Stomach smooth muscle (tissue), 2 donors: ENCODE measurements around the gene RABGAP1L.
"Not testable (repeated sequence)": the region's sequence is repeated elsewhere in the genome, so short reads cannot be mapped to it uniquely, and the experiment has no call there.

Experiments used
- H3K27ac ChIP-seq: one replicate; pipeline ENCODE4 v1.7.0; 2013; ENCODE audit warnings: mild to moderate bottlenecking, low read length, inconsistent platforms
- H3K27me3 ChIP-seq, 2 donors: one replicate each; pipeline ENCODE4 v1.7.0; 2013; ENCODE audit warnings: low read length in 2 of 2; ENCODE audit not compliant: insufficient read depth in 2 of 2, control insufficient read depth in 1 of 2
- H3K36me3 ChIP-seq, 2 donors: one replicate each; pipeline ENCODE4 v1.7.0; 2013; ENCODE audit warnings: low read length in 2 of 2; ENCODE audit not compliant: control insufficient read depth in 2 of 2, insufficient read depth in 2 of 2
- H3K4me1 ChIP-seq: one replicate; pipeline ENCODE4 v1.7.0; 2013; ENCODE audit warnings: low read length; ENCODE audit not compliant: control insufficient read depth, insufficient read depth
- H3K4me3 ChIP-seq, 2 donors: one replicate each; pipeline ENCODE4 v1.7.0; 2013; ENCODE audit warnings: low read length in 2 of 2
- H3K9ac ChIP-seq, 2 donors: one replicate each; pipeline ENCODE4 v1.7.0; 2013; ENCODE audit warnings: low read length in 2 of 2, mild to moderate bottlenecking in 1 of 2
- H3K9me3 ChIP-seq, 2 donors: one replicate each; pipeline ENCODE4 v1.7.0; 2013; ENCODE audit warnings: low read length in 2 of 2; ENCODE audit not compliant: control insufficient read depth in 2 of 2
- donor health status: healthy.
- donor health status: Pancreatic carcinoma.

Gene RABGAP1L

DNA sequence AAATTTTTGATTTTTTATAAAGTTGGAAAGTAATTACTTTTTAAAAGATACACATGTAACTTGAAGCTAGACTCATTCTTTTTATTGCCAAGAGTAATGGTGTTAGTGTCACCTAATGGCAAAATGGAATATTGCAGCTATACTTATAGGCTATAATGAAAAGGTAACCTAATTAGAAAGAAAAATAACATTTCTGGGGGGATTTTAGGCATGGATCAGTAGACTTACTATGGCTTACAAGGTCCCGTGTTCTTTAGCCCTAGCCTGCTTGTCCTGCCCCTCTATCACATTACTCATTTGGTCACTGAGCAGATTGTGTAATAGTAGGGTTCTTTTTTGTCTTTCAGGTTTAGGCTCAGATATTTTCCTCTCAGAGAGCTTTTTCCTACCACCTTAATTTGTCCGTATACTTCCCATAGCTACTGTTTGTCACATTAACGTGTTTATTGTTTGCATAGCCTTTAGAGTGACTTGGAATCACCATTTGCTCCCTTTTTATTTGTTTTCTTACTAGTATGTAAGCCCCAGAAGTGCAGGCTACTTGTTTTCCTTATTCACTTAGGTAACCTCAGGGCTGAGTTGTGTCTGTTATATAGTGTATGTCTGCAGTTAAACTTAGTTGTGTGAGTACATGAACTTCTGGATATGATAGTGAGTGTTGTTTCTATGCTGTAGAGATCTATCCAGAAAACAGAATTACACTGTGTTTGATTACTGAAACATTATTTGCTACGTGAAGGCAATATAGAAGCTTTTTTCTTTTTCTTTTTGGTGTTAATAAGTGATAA lies 58.7 kb downstream of the RABGAP1L start:
- Histone ChIP-seq H3K4me1 (no peaks in the 10 kb centered on the region), H3K9me3 (no peaks in the 10 kb centered on the region), H3K9ac (no peak overlapping the region), H3K27me3 (no peaks in the 10 kb centered on the region), H3K27ac (no peak overlapping the region), H3K4me3 (no peak overlapping the region), H3K36me3 (peaks cover 0 to 3% of the 10 kb centered on the region in 2 donors)

- Histone ChIP-seq H3K27ac (no peak overlapping the region), H3K4me3 (no peak overlapping the region), H3K9me3 (no peaks in the 10 kb centered on the region), H3K36me3 (peaks cover 0 to 3% of the 10 kb centered on the region in 2 donors), H3K27me3 (no peaks in the 10 kb centered on the region), H3K9ac (no peak overlapping the region), H3K4me1 (no peaks in the 10 kb centered on the region)
Measured at GRCh38 chr1:174218983-174219382, 59.7 kb downstream of the RABGAP1L start.

- no peaks in the 10 kb centered on the region for H3K27me3 ChIP-seq
- H3K36me3 ChIP-seq = peaks cover 0 to 3% of the 10 kb centered on the region in 2 donors
- no peak overlapping the region for H3K4me3 ChIP-seq
- no peaks in the 10 kb centered on the region for H3K4me1 ChIP-seq
- no peak overlapping the region for H3K9ac ChIP-seq
- no peaks in the 10 kb centered on the region for H3K9me3 ChIP-seq
- no peak overlapping the region for H3K27ac ChIP-seq
Measured at GRCh38 chr1:174219606-174220370, 60.5 kb downstream of the RABGAP1L start.

DNA sequence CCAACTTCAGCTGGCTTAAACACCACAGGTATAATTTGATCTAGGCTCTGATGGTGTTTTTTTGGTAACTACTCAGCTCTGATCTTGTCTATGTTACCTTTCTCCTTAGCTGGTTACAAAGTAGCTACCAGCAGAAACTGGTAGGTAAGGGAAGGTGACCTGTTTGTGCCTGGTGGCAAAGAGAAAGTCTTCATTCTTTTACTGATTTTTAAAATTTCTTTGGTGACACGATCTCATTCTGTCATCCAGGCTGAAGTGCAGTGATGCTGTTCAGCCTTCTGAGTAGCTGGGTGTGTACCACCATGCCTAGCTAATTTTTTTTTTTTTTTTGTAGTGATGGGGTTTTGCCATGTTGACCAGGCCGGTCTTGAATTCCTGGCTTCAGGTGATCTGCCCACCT lies 62.4 kb downstream of the RABGAP1L start:
- peaks cover 0 to 3% of the 10 kb centered on the region in 2 donors for H3K36me3 ChIP-seq
- H3K4me1 ChIP-seq = no peaks in the 10 kb centered on the region
- H3K27me3 ChIP-seq = no peaks in the 10 kb centered on the region

GRCh38 chr1:174222166-174222949 lies 63.0 kb downstream of the RABGAP1L start:
- Histone ChIP-seq H3K4me3 (no peak overlapping the region), H3K36me3 (peaks cover 0 to 3% of the 10 kb centered on the region in 2 donors), H3K9me3 (no peaks in the 10 kb centered on the region), H3K27me3 (no peaks in the 10 kb centered on the region), H3K4me1 (no peaks in the 10 kb centered on the region), H3K9ac (no peak overlapping the region), H3K27ac (no peak overlapping the region)

More for the DNA sequence above, 62.4 kb downstream of the RABGAP1L start:
- Histone ChIP-seq H3K4me3 (no peak overlapping the region), H3K9me3 (no peaks in the 10 kb centered on the region), H3K27ac (no peak overlapping the region), H3K9ac (no peak overlapping the region)

GRCh38 chr1:174224641-174225040 lies 65.3 kb downstream of the RABGAP1L start:
- Histone ChIP-seq H3K4me3 (no peak overlapping the region), H3K27ac (no peak overlapping the region), H3K36me3 (peaks cover 0 to 3% of the 10 kb centered on the region in 2 donors), H3K27me3 (no peaks in the 10 kb centered on the region), H3K9me3 (no peaks in the 10 kb centered on the region), H3K4me1 (no peaks in the 10 kb centered on the region), H3K9ac (no peak overlapping the region)

- Histone ChIP-seq H3K27ac (no peak overlapping the region), H3K36me3 (peaks cover 0 to 3% of the 10 kb centered on the region in 2 donors), H3K4me3 (no peak overlapping the region), H3K27me3 (no peaks in the 10 kb centered on the region), H3K9ac (no peak overlapping the region), H3K4me1 (no peaks in the 10 kb centered on the region), H3K9me3 (no peaks in the 10 kb centered on the region)
Measured at GRCh38 chr1:174225499-174226204, 66.3 kb downstream of the RABGAP1L start.

DNA sequence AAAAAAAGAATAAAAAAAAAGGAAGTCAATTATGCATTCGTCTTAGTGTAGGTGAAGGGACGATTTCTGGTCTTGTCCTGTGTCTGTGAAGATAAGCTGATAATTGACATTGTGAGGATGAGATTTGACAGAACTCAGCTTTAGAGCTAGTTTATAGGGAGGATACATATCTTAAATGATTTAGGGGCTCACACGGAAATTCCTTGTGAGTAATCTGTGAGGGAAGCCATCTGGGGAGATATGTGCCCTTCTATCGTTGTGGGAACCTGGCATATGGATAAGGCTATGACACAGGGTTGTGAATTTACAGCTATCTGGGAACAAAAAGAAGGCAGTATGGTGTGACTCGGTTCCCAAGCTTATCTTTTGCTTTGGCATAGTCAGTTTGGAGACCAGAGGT lies 71.1 kb downstream of the RABGAP1L start:
- H3K27ac ChIP-seq = no peak overlapping the region
- H3K9me3 ChIP-seq = no peaks in the 10 kb centered on the region
- no peaks in the 10 kb centered on the region for H3K4me1 ChIP-seq
- peaks cover 5 to 6% of the 10 kb centered on the region in 2 donors for H3K36me3 ChIP-seq
- no peak overlapping the region for H3K4me3 ChIP-seq
- H3K27me3 ChIP-seq = no peaks in the 10 kb centered on the region
- H3K9ac ChIP-seq = no peak overlapping the region

GRCh38 chr1:174232761-174233160 lies 73.4 kb downstream of the RABGAP1L start:
- no peak overlapping the region for H3K27ac ChIP-seq
- no peaks in the 10 kb centered on the region for H3K27me3 ChIP-seq
- no peak overlapping the region for H3K4me3 ChIP-seq

DNA sequence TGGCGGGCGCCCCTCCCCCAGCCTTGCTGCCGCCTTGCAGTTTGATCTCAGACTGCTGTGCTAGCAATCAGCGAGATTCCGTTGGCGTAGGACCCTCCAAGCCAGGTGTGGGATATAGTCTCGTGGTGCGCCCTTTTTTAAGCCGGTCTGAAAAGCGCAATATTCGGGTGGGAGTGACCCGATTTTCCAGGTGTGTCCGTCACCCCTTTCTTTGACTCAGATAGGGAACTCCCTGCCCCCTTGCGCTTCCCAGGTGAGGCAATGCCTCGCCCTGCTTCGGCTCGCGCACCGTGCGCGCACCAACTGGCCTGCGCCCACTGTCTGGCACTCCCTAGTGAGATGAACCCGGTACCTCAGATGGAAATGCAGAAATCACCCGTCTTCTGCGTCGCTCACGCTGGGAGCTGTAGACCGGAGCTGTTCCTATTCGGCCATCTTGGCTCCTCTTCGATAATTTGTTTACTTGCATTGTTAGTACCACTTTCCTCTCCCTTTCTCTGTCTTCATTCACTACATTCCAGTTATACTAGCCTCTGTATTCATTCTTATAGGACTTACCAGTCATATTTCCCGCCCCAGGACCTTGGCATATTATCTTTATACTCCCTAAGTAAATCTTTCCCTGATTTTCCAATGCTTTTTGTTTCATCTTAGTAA lies 79.7 kb downstream of the RABGAP1L start:
- H3K9ac ChIP-seq, H3K9me3 ChIP-seq, H3K4me1 ChIP-seq, H3K27me3 ChIP-seq, H3K4me3 ChIP-seq, H3K27ac ChIP-seq, H3K36me3 ChIP-seq: not testable (repeated sequence)

More at GRCh38 chr1:174232761-174233160, 73.4 kb downstream of the RABGAP1L start:
- Histone ChIP-seq H3K4me1 (no peaks in the 10 kb centered on the region), H3K9me3 (no peaks in the 10 kb centered on the region), H3K9ac (no peak overlapping the region), H3K36me3 (peaks cover 5 to 6% of the 10 kb centered on the region in 2 donors)
